Muscle of leg (tissue), 11 donors: ENCODE data around the gene PRG2. TPM values are rescaled to one million over a fixed set of nuclear protein-coding genes. Genes with fewer than 3 reads are reported as not detected.
A peak's percentile ranks its signal among the peaks of the same experiment; 100 is the strongest.

ENCODE experiments used
- DNase-seq: peaks from one replicate; pipeline ENCODE4 v3.0.0; 2013
- H3K27ac ChIP-seq: one replicate; pipeline ENCODE4 v1.5.1; 2013; ENCODE audit warnings: mild to moderate bottlenecking, low read length, control low read depth
- H3K27me3 ChIP-seq: one replicate; pipeline ENCODE4 v1.6.1; 2013; ENCODE audit warnings: low read length; ENCODE audit not compliant: control insufficient read depth, insufficient read depth
- H3K36me3 ChIP-seq: one replicate; pipeline ENCODE4 v1.6.1; 2013; ENCODE audit warnings: low read length; ENCODE audit not compliant: control insufficient read depth, insufficient read depth
- H3K4me1 ChIP-seq: one replicate; pipeline ENCODE4 v1.6.1; 2013; ENCODE audit warnings: low read length; ENCODE audit not compliant: control insufficient read depth, insufficient read depth
- H3K4me3 ChIP-seq: one replicate; pipeline ENCODE4 v1.5.1; 2013; ENCODE audit warnings: low read length, control low read depth
- H3K9me3 ChIP-seq: replicated peaks from 2 replicates; pipeline ENCODE4 v1.6.1; 2013; ENCODE audit warnings: low read depth, low read length; ENCODE audit not compliant: control insufficient read depth
- WGBS: methylation state at CpG from one replicate; pipeline ENCODE4 v1.1.5; 2013; ENCODE audit warnings: missing lambda C conversion rate; ENCODE audit not compliant: insufficient coverage; 5-methylcytosine and 5-hydroxymethylcytosine counted together
- polyA plus RNA-seq, 8 donors: library from polyadenylated mRNA; unstranded; fragments of 120-200 nt; gene quantifications; one replicate each; pipeline versions ENCODE4 v1.2.1 to v1.2.3, GENCODE V29; 2013; ENCODE audit warnings: inconsistent platforms in 1 of 8, low replicate concordance in 1 of 8; ENCODE audit not compliant: insufficient read length in 8 of 8, insufficient read depth in 1 of 8
- total RNA-seq: library from RNA; stranded (reverse); fragments of 120-200 nt; gene quantifications from one replicate; pipeline ENCODE4 v1.2.4, GENCODE V29; 2013

The PRG2 gene
- total and polyA plus RNA-seq, 9 donors: 0.35 to 3.8 (median 1.0) TPM

DNA sequence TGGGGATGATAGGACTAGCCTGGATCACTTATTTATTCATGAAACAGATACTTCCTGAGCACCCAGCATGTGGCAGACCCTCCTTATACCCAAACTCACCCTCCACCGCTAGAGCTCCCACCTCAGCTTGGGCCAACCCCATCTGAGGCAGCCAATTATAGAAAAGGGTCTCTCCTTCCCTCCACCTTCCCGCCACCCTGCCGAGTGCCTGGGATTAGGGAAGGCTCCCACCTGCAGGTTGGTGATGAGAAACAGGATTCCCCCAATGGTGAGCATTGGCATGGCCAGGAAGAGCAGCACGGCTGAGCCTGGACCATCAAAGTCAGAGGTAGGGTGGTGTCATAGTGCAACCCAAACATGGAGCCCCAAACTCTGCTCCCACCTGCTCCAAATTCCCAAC lies 30.6 kb upstream of the PRG2 start:
- 89% methylated on average over 1 of the region's 4 CpGs for WGBS
- no peaks in the 10 kb centered on the region for H3K27me3 ChIP-seq
- no peak overlapping the region for H3K4me3 ChIP-seq
- no peak for DNase-seq
- peaks cover 24% of the 10 kb centered on the region for H3K4me1 ChIP-seq
- no peak overlapping the region for H3K27ac ChIP-seq
- peaks cover 64% of the 10 kb centered on the region for H3K36me3 ChIP-seq
- no peaks in the 10 kb centered on the region for H3K9me3 ChIP-seq

DNA sequence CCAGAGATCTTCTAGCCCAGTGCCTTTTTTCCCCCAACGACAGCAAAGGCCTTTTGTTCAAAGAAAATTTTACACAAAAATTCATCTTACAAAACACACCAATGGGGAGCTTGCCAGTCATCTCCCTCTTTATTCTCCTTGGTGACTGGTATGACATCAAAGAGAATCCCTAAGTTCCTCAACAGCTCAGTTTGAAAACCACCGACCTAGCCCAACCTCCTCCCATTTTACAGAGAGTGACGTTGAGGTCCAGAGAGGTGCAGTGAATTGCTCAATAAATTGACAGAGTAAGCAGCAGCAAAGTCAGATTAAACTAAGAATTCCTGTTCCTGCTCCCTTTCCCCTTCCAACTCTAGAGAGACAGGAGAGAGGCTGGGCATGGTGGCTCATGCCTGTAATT lies 28.7 kb upstream of the PRG2 start:
- no peak overlapping the region for H3K27ac ChIP-seq
- H3K4me1 ChIP-seq: peaks cover 5% of the 10 kb centered on the region
- H3K27me3 ChIP-seq: no peaks in the 10 kb centered on the region
- no peak for DNase-seq
- H3K4me3 ChIP-seq: no peak overlapping the region
- no peaks in the 10 kb centered on the region for H3K9me3 ChIP-seq
- peaks cover 76% of the 10 kb centered on the region for H3K36me3 ChIP-seq
- 90% methylated on average over 1 of the region's 3 CpGs for WGBS

DNA sequence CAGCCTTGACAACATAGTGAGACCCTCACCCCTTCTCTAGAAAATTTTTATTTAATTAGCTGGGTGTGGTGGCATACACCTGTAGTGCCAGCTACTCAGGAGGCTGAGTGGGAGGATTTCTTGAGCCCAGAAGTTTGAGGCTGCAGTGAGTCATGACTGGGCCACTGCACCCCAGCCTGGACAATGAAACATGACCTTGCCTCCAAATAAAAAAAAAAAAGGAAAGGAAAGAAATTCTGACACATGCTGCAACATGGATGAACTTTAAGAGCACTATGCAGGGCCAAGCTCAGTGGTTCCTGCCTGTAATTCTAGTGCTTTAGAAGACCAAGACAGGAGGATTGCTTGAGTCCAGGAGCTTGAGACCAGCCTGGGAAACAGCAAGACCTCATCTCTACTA lies 27.7 kb upstream of the PRG2 start:
- no peak for DNase-seq
- Histone ChIP-seq H3K4me3 (no peak overlapping the region), H3K27me3 (no peaks in the 10 kb centered on the region), H3K27ac (no peak overlapping the region), H3K4me1 (no peaks in the 10 kb centered on the region), H3K36me3 (peaks cover 80% of the 10 kb centered on the region), H3K9me3 (no peaks in the 10 kb centered on the region)

DNA sequence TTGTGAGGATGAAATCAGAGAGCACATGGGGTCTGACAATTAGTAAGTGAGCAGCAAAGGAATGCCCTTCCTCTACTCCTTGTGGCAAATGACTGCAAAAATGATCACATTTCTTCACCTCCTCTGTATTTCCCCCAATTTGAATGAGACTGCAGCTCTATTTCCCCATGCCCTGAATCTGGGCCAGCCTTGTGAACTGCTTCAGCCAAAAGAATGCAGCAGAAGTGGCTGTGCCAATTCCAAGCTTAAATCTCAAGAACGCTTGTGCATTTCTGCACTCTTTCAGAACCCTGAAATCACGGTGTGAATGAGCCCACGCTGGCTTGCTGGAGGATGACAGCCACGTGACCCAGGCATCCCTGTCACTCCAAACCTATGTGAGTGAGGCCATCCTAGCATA lies 26.6 kb upstream of the PRG2 start:
- Histone ChIP-seq H3K27ac (no peak overlapping the region), H3K9me3 (no peaks in the 10 kb centered on the region), H3K4me3 (no peak overlapping the region), H3K27me3 (no peaks in the 10 kb centered on the region), H3K36me3 (peaks cover 78% of the 10 kb centered on the region), H3K4me1 (no peaks in the 10 kb centered on the region)
- DNase-seq: peak; percentile 67
- 60% methylated on average over 4 of the region's 4 CpGs for WGBS

DNA sequence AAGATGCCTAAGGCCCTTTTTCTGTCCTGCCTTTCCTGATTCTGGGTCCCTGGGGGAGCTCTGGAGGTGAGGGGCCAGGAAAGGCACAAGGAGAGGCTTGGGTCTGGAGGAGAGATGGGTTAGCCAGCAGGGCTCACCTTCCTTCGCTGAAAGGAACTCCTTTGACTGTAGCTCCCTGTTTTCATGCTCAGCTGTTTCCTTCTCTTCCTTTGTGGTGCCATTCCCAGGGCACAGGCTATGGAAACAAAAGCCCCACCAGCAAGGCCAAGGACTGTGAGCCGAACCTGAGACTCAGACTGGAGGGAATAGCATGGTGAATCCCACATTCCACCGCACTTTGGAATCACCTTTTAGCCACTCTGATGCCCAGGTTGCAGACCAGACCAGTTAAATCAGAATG lies 26.0 kb upstream of the PRG2 start:
- Histone ChIP-seq H3K4me3 (no peak overlapping the region), H3K27me3 (no peaks in the 10 kb centered on the region), H3K4me1 (no peaks in the 10 kb centered on the region), H3K27ac (no peak overlapping the region), H3K36me3 (peaks cover 75% of the 10 kb centered on the region), H3K9me3 (no peaks in the 10 kb centered on the region)
- DNase-seq: no peak
- 60% methylated on average over 1 of the region's 3 CpGs for WGBS

DNA sequence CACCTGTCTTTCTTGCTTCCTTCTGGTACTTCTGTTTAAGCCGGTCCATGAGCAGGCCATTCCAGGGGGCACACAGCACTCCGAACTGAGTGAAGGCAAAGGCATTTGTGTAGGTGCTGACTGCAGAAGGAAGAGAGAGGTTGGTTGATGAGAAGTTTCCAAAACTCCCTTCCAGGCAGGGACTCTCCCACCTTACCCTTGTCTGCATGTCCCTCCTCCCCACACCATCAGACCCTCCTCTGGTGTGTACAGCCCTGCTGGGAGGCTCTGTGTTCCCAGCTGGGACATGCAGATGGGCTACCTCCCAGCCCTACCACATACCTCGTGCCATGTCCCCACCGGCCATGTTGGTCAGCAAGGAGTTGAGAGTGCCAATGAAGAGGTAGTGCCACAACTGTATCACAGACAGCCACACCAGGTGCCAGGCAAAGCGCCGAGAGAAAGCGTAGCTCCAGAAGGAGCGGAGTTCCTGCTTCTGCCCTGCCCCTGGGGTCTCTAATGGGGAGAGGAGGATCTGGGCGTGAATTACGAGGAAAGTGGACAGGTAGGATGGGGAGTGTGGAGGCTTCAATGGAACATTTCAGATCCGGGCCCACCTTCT lies 24.3 kb upstream of the PRG2 start:
- Histone ChIP-seq H3K27ac (no peak overlapping the region), H3K4me3 (no peak overlapping the region), H3K9me3 (no peaks in the 10 kb centered on the region), H3K4me1 (no peaks in the 10 kb centered on the region), H3K36me3 (peaks cover 71% of the 10 kb centered on the region), H3K27me3 (no peaks in the 10 kb centered on the region)
- WGBS: no CpG with 5 or more reads among the region's 11 CpGs
- DNase-seq: no peak

DNA sequence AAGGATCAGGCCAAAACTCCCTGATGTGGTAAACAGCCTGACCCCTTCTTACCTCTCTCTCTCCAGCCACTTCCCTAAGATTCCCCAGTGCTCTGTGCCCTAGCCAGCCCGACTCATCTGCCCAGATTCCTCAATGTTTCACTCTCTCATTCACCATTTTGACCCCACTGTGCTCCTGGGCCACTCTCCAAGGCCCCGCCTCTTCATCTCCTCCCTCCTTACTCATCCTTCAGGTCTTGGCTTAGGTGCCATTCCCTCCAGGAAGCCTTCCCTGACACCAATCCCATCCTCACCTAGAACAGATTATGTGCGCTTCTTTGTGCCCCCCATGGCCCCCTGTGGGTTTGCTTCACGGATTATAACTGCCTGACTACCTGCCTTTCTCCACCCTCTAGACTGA lies 23.2 kb upstream of the PRG2 start:
- peaks cover 72% of the 10 kb centered on the region for H3K36me3 ChIP-seq

DNA sequence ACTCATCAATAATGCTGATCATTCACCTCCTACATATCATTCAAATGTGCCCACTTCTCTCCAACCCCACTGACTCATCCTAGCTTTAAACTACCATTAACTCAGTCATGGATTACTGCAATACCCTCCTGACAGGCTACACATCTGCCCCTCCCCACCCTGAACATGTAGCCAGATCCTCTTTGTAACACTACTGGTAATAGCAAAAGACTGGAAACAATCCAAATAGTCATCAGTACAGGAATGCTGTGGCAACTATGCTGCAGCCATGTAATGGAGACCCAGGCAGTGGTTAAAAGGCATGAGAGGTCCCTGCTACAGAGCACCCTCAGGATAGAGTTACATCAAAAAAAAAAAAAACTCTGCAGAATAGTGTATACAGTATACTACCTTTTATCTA lies 19.8 kb upstream of the PRG2 start:
- DNase-seq: no peak
- Histone ChIP-seq H3K9me3 (no peaks in the 10 kb centered on the region), H3K27ac (no peak overlapping the region), H3K36me3 (peaks cover 67% of the 10 kb centered on the region), H3K4me1 (peaks cover 12% of the 10 kb centered on the region), H3K4me3 (no peak overlapping the region), H3K27me3 (no peaks in the 10 kb centered on the region)

More for the DNA sequence above, 23.2 kb upstream of the PRG2 start:
- Histone ChIP-seq H3K4me1 (no peaks in the 10 kb centered on the region), H3K27me3 (no peaks in the 10 kb centered on the region), H3K4me3 (no peak overlapping the region), H3K27ac (no peak overlapping the region), H3K9me3 (no peaks in the 10 kb centered on the region)
- no peak for DNase-seq
- WGBS: 88% methylated on average over 4 of the region's 4 CpGs

DNA sequence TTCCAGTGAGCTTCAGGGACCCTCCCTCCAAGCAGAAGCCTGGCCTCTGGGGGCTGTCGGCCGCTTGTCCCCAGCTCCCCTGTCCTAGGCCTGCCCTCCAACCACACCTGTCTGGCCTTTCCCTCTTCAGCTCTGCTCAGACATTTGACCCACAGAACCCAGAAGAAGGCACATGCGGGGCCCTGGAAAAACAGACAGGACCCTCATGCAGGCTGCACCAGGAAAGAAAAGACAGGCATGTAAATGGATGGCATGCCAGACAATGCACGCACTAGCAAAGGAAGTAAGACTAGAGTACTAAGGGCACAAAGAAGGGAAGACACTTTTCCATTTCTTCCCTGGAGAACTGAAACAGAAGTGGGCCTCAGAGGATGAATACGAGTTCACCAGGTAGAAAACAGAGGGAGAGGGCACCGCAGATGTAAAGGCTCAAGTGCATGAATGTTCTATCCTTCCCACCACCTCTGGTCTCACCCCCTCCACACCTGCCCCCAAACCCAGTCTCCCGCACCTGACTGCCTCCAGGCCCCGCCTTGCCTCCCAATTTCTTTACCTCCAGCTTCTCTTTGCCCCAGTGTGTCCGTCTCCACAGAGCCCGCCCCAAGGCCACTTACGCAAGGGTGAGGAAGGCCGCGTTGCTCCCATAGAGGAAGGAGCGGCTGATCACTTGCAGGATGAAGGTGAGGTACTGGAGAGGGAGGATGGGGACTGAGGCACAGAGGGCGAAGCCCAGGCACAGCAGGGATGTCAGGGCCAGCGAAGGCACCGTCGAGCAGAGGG lies 19.1 kb upstream of the PRG2 start:
- H3K27ac ChIP-seq: no peak overlapping the region
- peaks cover 12% of the 10 kb centered on the region for H3K4me1 ChIP-seq
- H3K27me3 ChIP-seq: no peaks in the 10 kb centered on the region
- peaks cover 59% of the 10 kb centered on the region for H3K36me3 ChIP-seq
- H3K4me3 ChIP-seq: no peak overlapping the region
- no peaks in the 10 kb centered on the region for H3K9me3 ChIP-seq
- no peak for DNase-seq
- WGBS: 95% methylated on average over 13 of the region's 18 CpGs

DNA sequence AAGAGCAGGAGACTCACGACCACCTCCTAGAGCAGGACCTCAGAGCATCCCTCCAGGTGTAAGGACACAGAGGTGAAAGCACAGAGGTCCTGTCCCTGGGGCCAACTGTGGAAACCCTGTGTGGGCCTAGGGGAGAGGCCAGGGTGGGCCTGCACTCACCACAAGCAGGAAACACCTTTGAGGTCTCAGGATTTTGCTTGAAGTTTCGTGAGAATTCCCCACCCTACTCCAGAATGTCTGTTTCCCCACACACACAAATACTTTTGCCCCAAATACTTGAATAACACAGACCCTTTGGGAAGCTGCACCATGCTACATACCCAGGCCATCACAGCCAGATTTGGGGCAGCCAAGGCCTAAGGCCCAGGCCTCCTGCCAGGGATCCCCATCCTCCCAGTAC lies 18.3 kb upstream of the PRG2 start:
- WGBS: 84% methylated on average over 2 of the region's 2 CpGs
- no peak overlapping the region for H3K4me3 ChIP-seq
- peaks cover 12% of the 10 kb centered on the region for H3K4me1 ChIP-seq
- H3K36me3 ChIP-seq: peaks cover 52% of the 10 kb centered on the region
- no peak overlapping the region for H3K27ac ChIP-seq
- DNase-seq: no peak
- H3K9me3 ChIP-seq: no peaks in the 10 kb centered on the region
- no peaks in the 10 kb centered on the region for H3K27me3 ChIP-seq
